GM23338 (cell line): ENCODE data around the gene SIGLEC12. TPM values are rescaled to one million over a fixed set of nuclear protein-coding genes. Genes with fewer than 3 reads are reported as not detected.

Experiments used
- ATAC-seq: fragments of 200-7000 bp; cut with Tn5 transposase; 3 replicates; pipeline ENCODE4 v1.9.1; 2020
- DNase-seq: peaks from one replicate; pipeline ENCODE4 v3.0.0-alpha.2; 2015; ENCODE audit warnings: low spot score
- H2AFZ ChIP-seq: fragments of 200-600 bp; sonication (generic); 2 replicates; pipeline ENCODE4 v1.8.0; 2016; ENCODE audit warnings: antibody characterized with exemption, mild to moderate bottlenecking, moderate library complexity
- H3F3A ChIP-seq: fragments of 200-600 bp; sonication (generic); replicated peaks from 2 replicates; pipeline ENCODE4 v1.8.0; 2017; ENCODE audit warnings: antibody characterized with exemption, mixed run types, low read depth
- H3K27ac ChIP-seq: fragments of 200-600 bp; sonication (generic); 2 replicates; pipeline ENCODE4 v1.6.1; 2016; ENCODE audit warnings: low read depth
- H3K27me3 ChIP-seq: fragments of 200-600 bp; sonication (generic); 2 replicates; pipeline ENCODE4 v1.8.0; 2016; ENCODE audit warnings: mild to moderate bottlenecking, mixed run types, moderate library complexity; ENCODE audit not compliant: insufficient read depth
- H3K36me3 ChIP-seq: fragments of 200-600 bp; sonication (generic); 2 replicates; pipeline ENCODE4 v1.8.0; 2016; ENCODE audit warnings: mild to moderate bottlenecking; ENCODE audit not compliant: insufficient read depth
- H3K4me1 ChIP-seq: fragments of 200-600 bp; sonication (generic); 2 replicates; pipeline ENCODE4 v1.8.0; 2016; ENCODE audit warnings: mild to moderate bottlenecking, moderate library complexity; ENCODE audit not compliant: insufficient read depth
- H3K4me2 ChIP-seq: fragments of 200-600 bp; sonication (generic); 2 replicates; pipeline ENCODE4 v1.7.1; 2017; ENCODE audit warnings: mixed run types
- H3K4me3 ChIP-seq: fragments of 200-600 bp; sonication (generic); 2 replicates; pipeline ENCODE4 v1.6.1; 2016; ENCODE audit warnings: mixed run types
- H3K79me2 ChIP-seq: fragments of 200-600 bp; sonication (generic); replicated peaks from 2 replicates; pipeline ENCODE4 v1.8.0; 2017; ENCODE audit warnings: mild to moderate bottlenecking; ENCODE audit not compliant: insufficient read depth
- H3K9me2 ChIP-seq: fragments of 200-600 bp; sonication (generic); 2 replicates; pipeline ENCODE4 v1.8.0; 2017; ENCODE audit not compliant: insufficient read depth
- H4K20me1 ChIP-seq: fragments of 200-600 bp; sonication (generic); replicated peaks from 2 replicates; pipeline ENCODE4 v1.8.0; 2017; ENCODE audit warnings: mild to moderate bottlenecking; ENCODE audit not compliant: insufficient read depth
- H3K27ac Mint-ChIP-seq: 2 replicates; pipeline ENCODE4 v1.8.0; 2020; ENCODE audit warnings: inconsistent platforms, mild to moderate bottlenecking, moderate library complexity, mixed read lengths
- H3K27me3 Mint-ChIP-seq: 3 replicates; pipeline ENCODE4 v1.8.0; 2022; ENCODE audit warnings: low read depth, mild to moderate bottlenecking, moderate library complexity, mixed read lengths, inconsistent platforms; ENCODE audit not compliant: insufficient read depth, poor library complexity
- H3K36me3 Mint-ChIP-seq: 3 replicates; pipeline ENCODE4 v1.8.0; 2021; ENCODE audit warnings: low read depth, mild to moderate bottlenecking, inconsistent platforms, moderate library complexity, mixed read lengths
- H3K4me1 Mint-ChIP-seq: 3 replicates; pipeline ENCODE4 v1.8.0; 2020; ENCODE audit warnings: mild to moderate bottlenecking, inconsistent platforms, mixed read lengths
- H3K4me3 Mint-ChIP-seq: 3 replicates; pipeline ENCODE4 v1.8.0; 2021; ENCODE audit warnings: moderate library complexity, mild to moderate bottlenecking, inconsistent platforms, mixed read lengths
- H3K9me3 Mint-ChIP-seq: 3 replicates; pipeline ENCODE4 v1.8.0; 2020; ENCODE audit warnings: moderate library complexity, mild to moderate bottlenecking, inconsistent platforms, mixed read lengths
- CREB1 ChIP-seq: fragments of 250-450 bp; sonication (Bioruptor Pico); IDR thresholded peaks from 2 replicates; pipeline ENCODE4 v1.5.0; 2020; ENCODE audit warnings: low read depth, mild to moderate bottlenecking, moderate library complexity
- ETS1 ChIP-seq: IDR thresholded peaks from 2 replicates; pipeline ENCODE4 v1.6.1; 2016; ENCODE audit warnings: antibody characterized with exemption
- EZH2 ChIP-seq: fragments of 200-600 bp; sonication (generic); IDR thresholded peaks from one replicate; pipeline ENCODE4 v1.8.0; 2017; ENCODE audit warnings: antibody characterized with exemption, mild to moderate bottlenecking, low read depth; ENCODE audit not compliant: unreplicated experiment
- EZH2phosphoT487 ChIP-seq: fragments of 200-600 bp; sonication (generic); IDR thresholded peaks from one replicate; pipeline ENCODE4 v1.8.1; 2018; ENCODE audit warnings: antibody characterized with exemption; ENCODE audit not compliant: unreplicated experiment
- JUNB ChIP-seq: IDR thresholded peaks from one replicate; pipeline ENCODE4 v1.6.1; 2016; ENCODE audit warnings: antibody characterized with exemption; ENCODE audit not compliant: unreplicated experiment
- NANOG ChIP-seq: IDR thresholded peaks from 2 replicates; pipeline ENCODE4 v1.6.1; 2016; ENCODE audit warnings: antibody characterized with exemption, borderline replicate concordance
- POLR2AphosphoS5 ChIP-seq: IDR thresholded peaks from 2 replicates; pipeline ENCODE4 v1.6.1; 2016; ENCODE audit warnings: antibody characterized with exemption, low read depth
- REST ChIP-seq: IDR thresholded peaks from one replicate; pipeline ENCODE4 v1.6.1; 2018; ENCODE audit warnings: antibody characterized with exemption; ENCODE audit not compliant: unreplicated experiment
- STAT1 ChIP-seq: IDR thresholded peaks from one replicate; pipeline ENCODE4 v1.6.1; 2016; ENCODE audit warnings: antibody characterized with exemption; ENCODE audit not compliant: unreplicated experiment
- ZNF114 ChIP-seq: fragments of 250-450 bp; sonication (Bioruptor Pico); IDR thresholded peaks from 2 replicates; pipeline ENCODE4 v1.5.0; 2020; ENCODE audit warnings: mild to moderate bottlenecking, moderate library complexity
- ZNF331 ChIP-seq: fragments of 250-450 bp; sonication (Bioruptor Pico); IDR thresholded peaks from 2 replicates; pipeline ENCODE4 v1.5.0; 2020; ENCODE audit warnings: low read depth, mild to moderate bottlenecking, moderate library complexity
- ZNF462 ChIP-seq: fragments of 250-450 bp; sonication (Bioruptor Pico); IDR thresholded peaks from 2 replicates; pipeline ENCODE4 v1.5.0; 2020; ENCODE audit warnings: mild to moderate bottlenecking, moderate library complexity
- polyA plus RNA-seq: library from polyadenylated mRNA; unstranded; fragments of >200 nt; fragmentation: Nextera tagmentation; extraction: Ambion mirVana; gene quantifications from 2 replicates; pipeline ENCODE4 v1.2.1, GENCODE V29; 2016
- total RNA-seq: library from RNA; depleted of rRNA; stranded (reverse); fragments of >200 nt; shearing (Covaris generic); gene quantifications from 2 replicates; pipeline ENCODE4 v1.2.3, GENCODE V29; 2014
- TF ChIP-seq, protein P1 (sequence below), 2 experiments: fragments of 200-600 bp in 1 of 2; sonication (generic) in 1 of 2; conservative IDR thresholded peaks; 2 replicates each; pipeline versions ENCODE4 v1.5.1 to v1.6.1; 2016 to 2017; ENCODE audit warnings: antibody characterized with exemption in 2 of 2, low read depth in 2 of 2, mild to moderate bottlenecking in 2 of 2, moderate library complexity in 1 of 2

The SIGLEC12 gene
- total and polyA plus RNA-seq, 2 experiments from 2014 or later: not detected

DNA sequence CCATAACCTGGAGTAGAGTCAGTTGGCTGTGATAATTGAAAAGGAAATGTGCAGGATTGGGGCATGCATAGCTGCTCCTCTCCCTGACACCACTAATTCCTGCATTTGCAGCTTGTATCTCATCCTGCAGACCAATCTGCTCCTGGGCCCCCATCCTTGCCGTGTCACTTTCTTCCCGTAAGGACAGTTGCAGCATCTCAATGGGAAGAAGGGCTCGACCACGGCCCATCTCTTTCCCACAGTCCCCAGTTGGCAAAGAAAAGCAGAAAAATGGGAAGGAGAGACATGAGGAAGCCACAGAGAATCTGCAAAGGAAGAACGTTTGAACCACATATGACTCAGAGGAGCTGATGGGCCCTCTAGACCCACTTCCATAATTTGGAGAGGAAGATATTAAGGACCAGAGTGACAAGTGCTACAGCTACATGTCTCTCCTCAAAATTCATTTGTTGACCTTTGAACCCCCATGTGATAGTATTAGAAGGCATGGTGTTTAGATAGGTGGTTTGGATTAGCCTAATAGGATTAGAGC is 1.8 kb upstream of the SIGLEC12 start:
- no peak overlapping the region for H3K27ac ChIP-seq
- DNase-seq (no peak), ATAC-seq (no peak)
- no peaks in the 10 kb centered on the region for H3K4me1 ChIP-seq
- Mint-ChIP-seq H3K27ac (no peak overlapping the region), H3K4me3 (no peak overlapping the region), H3K27me3 (peaks cover 2% of the 10 kb centered on the region), H3K36me3 (peaks cover 25% of the 10 kb centered on the region), H3K4me1 (no peaks in the 10 kb centered on the region), H3K9me3 (peaks cover 91% of the 10 kb centered on the region)
- H3K79me2 ChIP-seq: no peaks in the 10 kb centered on the region
- TF ChIP-seq, protein P1, sequence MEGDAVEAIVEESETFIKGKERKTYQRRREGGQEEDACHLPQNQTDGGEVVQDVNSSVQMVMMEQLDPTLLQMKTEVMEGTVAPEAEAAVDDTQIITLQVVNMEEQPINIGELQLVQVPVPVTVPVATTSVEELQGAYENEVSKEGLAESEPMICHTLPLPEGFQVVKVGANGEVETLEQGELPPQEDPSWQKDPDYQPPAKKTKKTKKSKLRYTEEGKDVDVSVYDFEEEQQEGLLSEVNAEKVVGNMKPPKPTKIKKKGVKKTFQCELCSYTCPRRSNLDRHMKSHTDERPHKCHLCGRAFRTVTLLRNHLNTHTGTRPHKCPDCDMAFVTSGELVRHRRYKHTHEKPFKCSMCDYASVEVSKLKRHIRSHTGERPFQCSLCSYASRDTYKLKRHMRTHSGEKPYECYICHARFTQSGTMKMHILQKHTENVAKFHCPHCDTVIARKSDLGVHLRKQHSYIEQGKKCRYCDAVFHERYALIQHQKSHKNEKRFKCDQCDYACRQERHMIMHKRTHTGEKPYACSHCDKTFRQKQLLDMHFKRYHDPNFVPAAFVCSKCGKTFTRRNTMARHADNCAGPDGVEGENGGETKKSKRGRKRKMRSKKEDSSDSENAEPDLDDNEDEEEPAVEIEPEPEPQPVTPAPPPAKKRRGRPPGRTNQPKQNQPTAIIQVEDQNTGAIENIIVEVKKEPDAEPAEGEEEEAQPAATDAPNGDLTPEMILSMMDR (conservative IDR thresholded peaks at IDR 0.05; ENCODE audit: low read depth in 2 of 2): no peak
- TF ChIP-seq EZH2phosphoT487 (no peak), JUNB (no peak), STAT1 (no peak), REST (no peak), EZH2 (no peak), POLR2AphosphoS5 (no peak), ZNF462 (no peak), ETS1 (no peak), ZNF114 (CRISPR knock-in tag) (no peak), CREB1 (CRISPR knock-in tag) (no peak), ZNF331 (no peak), NANOG (no peak)
- H3K4me2 ChIP-seq: no peak overlapping the region
- H3F3A ChIP-seq: no peaks in the 10 kb centered on the region
- no peaks in the 10 kb centered on the region for H4K20me1 ChIP-seq
- no peaks in the 10 kb centered on the region for H3K9me2 ChIP-seq
- no peaks in the 10 kb centered on the region for H3K27me3 ChIP-seq
- H2AFZ ChIP-seq: no peak overlapping the region
- no peaks in the 10 kb centered on the region for H3K36me3 ChIP-seq
- no peak overlapping the region for H3K4me3 ChIP-seq
